Raji (cell line): Measurements from ENCODE around the gene SNED1.

ENCODE experiments used
- POLR2A ChIP-seq: IDR thresholded peaks from 2 replicates; pipeline ENCODE4 v1.6.1; 2011; ENCODE audit warnings: low read depth, low read length, control low read depth; ENCODE audit not compliant: insufficient read depth

Gene SNED1

DNA sequence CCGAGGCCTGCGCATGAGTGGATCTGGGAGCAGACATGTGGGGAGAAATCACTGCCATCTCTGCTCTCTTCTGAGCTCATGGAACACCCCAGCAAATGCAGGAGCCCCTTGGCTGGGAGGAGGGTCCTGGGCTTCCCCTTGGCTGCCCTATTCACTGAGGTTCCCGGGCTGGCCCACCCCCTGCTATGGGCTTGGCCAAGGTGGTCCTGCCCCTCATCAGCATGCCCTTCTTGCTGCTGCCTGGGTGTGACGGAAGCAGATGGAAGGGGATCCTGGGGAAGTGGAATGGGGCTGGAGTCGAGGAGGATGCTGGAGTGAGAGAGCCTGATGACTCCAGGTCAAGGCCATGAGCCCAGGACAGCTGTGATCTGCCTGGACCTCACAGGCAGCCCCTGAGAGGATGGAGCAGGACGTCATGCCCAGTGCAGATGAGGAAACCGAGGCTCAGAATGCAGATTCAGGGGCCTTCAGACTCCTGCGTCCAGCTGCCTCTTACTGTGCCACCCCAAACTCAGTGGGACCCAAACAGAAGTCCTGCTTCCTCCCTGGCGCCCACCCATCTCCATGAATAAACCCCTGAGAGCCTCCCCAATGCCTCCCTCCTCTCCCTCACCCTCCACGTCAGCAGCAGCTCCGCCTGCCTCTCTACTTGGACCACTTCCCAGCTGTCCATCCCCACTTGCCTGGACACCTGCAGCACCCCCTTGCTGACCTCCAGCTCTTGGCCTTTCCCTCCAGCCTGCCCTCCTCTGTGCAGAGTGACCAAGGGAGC is 4.0 kb downstream of the SNED1 start:
- no peak for TF ChIP-seq POLR2A

DNA sequence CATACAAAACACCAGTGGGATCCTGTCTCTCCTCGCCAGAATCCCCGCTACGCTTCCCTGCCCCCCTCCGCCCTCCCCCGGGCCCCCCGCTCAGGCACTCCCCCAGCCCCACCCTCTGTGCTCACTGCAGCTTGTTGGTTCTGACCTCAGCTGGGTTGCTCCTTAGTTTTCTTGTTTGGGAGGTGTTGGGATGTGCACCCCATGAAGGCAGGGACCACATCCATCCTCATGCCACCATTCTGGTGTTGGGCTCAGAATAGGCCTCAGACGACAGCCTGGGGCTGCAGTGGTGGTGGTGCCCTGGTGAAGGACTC is 4.6 kb downstream of the SNED1 start:
- no peak for TF ChIP-seq POLR2A

DNA sequence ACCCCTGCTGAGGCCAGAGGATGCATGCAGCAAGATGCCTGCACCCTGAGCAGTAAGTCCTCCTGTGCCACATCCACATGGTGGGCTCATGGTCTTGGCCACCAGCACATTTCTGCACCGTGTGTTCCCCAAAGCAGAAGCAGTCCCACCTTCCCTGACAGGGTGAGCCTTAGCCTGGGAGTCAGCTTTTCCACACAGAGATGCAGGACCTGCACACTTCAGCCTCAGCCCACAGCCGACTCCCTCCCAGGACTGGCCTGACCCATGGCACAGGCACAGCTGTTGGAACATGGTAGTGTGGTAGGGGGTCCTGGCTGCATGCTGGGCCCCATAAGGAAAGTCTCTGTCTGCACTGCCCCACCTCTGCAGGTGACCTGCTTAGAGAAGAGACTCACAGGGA is 5.0 kb downstream of the SNED1 start:
- TF ChIP-seq POLR2A, result no peak

DNA sequence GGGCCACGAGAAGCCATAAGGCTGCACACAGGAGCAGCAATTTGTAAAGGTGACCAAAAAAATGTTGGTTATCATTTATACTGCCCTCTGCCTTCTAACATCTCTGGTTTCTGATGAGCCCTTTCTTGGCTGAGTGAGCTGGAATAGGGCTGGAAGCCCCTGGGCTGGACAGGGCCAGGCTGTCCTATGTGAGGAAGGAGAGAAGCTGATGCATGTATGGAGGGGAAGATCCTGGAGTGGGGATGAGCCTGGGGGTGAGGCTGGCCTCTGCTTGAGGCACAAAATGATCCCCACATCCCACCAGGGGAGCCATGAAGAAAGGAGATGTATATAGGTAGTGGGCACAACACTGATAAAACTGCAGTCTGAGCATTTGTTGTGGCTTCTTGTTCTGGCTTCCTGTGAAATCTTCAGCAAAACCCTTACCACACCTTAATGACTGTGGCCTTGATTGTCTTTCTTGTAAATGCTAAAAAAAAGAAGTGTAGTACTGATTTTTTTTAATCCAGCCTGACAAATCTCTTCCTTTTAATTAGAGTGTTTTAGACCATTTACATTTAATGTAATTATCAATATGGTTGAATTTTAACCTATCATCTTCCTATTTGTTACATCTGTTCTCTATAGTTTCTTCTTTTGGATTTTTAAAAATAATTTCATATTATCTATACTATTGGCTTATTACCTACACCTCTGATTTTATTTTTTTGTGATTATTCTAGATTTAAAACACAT is 5.6 kb downstream of the SNED1 start:
- no peak for TF ChIP-seq POLR2A

DNA sequence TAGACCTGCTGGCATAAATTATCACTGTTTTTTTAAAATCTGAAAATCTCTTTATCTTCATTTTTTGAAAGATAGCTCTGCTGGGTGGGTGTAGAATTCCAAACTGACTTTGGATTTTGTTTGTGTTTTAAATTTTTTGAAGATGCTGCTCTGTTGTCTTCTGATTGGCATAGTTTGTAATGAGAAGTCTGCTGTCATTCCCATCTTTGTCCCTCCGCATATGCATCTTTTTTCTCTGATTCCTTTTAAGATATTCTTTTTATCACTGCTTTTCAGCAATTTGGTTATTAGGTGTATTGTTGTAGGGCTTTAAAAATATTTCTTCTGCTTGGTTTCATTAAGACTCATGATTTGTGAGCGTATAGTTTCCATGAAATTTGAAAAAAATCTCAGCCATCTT is 7.2 kb downstream of the SNED1 start:
- no peak for TF ChIP-seq POLR2A

DNA sequence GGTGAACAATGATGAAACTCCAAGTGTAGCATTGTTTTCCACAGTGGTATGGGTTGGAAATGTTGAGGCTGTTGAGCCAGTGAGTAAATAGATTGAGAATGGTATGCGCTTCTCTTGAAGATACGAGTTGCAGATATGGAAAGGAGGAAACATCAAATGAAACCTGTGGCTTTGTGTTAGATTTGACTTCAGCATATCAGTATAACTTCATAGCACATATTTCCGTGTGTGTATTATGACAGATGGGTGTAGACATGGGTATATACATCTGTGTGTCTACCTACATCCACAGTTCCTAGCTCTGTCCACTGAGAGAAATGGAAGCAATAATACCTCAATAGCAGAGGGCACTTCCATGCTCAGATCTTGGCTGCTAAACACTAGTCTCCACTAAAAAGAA is 8.0 kb downstream of the SNED1 start:
- no peak for TF ChIP-seq POLR2A

DNA sequence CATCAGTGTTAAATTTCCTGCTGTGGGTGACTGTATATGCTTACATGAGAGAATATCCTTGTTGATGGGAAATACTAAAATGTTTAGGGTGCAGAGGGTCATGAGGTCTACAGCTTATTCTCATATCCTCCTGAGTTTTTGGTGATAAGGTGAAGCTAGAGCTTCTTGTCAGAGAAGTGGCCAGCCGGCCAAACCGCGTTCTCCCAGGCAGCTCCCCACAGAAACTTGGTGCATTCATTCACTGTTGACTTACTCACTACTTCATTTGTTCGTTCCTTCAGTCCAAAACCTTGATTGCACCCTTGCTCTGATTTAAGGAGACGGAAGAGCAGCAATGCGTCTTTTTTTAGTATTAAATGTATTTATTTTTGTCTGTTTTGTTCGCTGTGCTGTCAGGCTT is 8.7 kb downstream of the SNED1 start:
- TF ChIP-seq POLR2A, result no peak

DNA sequence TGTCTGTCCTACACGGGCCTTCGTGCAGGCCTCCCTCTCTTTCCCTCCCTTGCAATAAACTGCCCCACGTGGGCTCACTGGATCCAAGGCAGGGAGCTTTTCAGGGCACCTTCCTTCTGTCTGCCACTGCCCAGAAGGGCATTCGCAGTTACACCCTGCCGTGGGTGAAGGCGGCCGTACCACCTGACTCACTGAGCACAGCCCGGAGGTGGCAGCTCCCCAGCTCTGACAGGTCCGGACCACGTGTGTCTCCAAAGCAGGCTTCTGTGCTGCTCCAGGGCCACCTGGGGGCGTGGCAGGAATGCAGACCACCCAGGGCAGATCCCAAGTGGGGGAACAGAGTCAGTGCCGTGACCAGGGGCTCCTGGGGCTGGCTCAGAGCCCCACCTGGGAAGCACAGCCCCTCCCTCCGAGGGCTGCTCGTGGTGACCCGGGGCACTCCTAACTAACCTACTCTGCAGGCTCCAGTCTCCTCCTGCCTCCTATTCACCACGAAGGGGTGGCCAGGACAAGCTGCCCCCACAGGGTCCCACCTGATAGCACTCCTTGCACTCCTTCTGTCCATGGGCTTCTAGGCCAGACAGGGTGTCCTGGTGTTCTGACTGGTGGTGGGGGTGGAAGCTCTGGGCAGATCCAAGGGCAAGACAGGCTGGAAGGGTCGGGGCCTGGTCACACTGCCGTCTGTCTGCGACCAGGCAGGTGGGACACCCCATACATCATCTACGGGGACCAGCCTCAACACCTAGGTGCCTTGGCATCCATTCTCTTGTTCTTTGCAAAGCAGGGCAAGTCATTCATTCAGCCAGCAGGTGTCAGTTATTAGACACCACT is 9.7 kb downstream of the SNED1 start:
- no peak for TF ChIP-seq POLR2A

DNA sequence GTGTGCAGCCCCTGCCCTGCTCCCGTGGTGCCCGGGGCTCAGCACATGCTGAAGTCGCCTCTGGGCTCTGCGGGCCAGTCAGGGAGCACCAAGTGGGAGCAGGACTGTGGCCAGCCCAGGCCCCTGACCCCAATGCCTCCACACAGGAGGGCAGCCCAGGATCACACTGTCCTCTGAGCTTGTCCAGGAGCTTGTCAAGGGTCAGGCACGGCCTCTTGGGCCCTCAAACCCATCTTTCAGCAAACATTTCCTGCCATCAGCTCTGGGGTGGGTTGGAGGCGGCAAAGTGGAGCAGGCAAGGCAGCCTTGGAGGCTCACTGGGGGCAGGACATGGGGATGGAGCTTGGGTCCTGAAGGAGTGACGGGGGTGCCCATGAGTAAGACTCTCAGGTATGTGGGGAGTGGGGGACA is 10.3 kb downstream of the SNED1 start:
- TF ChIP-seq POLR2A, result no peak

DNA sequence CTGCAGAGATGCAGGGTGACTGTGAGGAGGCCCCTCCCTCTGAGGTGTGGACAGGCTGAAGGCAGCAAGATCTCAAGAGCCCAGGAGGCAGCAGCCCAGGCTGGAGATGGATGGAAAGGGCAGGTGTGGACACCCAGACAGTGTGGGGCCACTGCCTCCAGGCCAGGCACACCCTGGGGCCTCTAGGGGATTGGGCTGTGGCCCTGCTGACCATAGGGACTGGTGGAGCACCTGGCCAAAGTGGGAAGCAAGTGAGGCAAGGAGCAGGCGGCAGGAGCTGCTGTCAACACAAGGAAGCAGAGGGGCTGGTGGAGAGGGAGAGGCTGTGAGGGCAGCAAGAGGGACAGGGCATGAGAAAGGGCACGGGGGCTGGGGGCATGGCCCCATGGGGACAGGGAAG is 10.8 kb downstream of the SNED1 start:
- no peak for TF ChIP-seq POLR2A

DNA sequence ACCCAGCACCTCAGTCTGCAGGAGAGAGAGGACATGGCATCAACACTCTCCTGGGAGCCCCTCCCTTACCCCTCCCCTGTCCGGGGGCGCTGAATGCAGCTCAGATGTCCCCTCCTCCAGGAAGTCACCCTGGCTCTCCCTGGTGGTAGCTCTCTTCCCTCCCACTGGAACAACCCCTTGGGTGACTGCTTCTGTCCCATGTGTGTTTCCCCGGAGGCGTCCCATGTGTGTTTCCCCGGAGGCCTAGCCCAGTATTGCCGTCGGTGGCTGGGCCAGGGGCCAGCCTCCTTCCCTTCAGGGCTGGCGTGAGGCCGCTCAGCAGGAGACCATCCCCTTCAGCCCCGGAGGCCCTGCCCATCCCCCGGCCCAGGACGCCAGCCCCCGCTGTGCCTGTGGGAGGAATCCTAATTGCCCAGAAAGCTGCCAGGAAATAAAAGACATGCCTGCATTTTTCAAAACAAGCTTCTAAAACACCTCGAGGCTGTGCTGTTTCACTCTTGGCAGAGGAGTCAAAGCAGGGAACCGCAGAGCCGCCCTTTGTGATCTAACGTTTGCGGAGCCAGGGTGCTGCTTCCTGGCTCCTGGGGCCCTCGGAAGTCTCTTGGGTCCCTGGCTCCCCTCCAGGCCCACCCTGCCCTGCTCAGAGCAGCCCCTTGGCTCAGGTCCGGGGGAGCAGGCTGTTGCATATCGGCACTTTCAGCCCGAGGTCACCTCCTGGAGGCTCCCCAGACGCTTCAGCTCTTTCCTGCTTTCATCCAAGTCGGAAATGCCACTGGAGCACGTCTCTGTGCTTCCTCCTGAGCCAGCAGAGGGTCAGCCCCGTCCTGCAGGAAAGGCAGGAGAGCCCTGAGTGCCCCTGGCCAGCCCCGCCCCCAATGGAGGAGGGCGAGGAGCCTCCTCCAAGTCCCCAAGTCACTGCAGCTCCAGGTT is 11.4 kb downstream of the SNED1 start:
- TF ChIP-seq POLR2A, result no peak

DNA sequence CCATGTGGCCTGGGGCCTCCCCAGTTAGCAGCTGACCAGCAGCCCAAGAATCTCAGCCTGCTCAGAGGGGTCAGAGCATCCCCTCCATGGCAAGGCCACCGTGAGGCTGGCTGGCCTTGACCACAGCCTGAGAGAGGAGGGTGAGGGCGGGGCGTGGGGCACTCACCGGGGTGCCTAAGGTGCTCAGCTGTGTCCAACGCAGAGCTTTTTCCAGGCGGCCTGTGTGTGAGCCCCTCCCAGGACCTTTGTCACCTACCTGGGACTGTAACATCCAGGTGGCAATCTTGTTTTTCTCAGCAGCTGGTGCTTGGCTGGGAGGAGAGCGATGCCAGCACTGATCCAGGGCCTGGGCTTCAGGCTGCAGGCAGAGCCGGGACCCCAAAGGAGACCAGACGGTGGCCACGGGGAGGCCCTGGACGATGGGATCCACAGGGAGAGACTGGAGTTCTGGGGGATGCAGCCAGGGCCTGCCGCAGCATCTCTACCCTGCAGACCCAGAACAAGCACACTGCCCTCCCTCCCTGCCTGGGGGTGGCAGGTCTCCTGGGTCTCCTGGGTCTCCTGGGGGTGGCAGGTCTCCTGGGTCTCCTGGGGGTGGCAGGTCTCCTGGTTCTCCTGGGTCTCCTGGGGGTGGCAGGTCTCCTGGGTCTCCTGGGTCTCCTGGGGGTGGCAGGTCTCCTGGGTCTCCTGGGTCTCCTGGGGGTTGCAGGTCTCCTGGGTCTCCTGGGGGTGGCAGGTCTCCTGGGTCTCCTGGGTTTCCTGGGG is 12.3 kb downstream of the SNED1 start:
- TF ChIP-seq POLR2A, result no peak

DNA sequence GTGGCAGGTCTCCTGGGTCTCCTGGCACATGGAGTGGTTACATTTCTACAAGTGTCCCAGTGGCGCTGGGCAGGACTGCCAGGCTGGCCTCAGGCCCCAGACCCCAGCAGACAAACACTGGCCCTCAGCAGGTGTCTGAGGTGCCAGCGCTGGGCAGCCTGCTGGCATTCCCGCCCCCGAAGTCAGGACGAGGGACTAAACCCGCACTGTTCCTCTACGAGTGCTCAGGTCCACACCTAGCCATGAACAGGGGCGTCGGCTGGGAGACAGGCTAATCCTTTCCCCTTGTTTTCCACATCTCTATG is 12.8 kb downstream of the SNED1 start:
- TF ChIP-seq POLR2A, result no peak

DNA sequence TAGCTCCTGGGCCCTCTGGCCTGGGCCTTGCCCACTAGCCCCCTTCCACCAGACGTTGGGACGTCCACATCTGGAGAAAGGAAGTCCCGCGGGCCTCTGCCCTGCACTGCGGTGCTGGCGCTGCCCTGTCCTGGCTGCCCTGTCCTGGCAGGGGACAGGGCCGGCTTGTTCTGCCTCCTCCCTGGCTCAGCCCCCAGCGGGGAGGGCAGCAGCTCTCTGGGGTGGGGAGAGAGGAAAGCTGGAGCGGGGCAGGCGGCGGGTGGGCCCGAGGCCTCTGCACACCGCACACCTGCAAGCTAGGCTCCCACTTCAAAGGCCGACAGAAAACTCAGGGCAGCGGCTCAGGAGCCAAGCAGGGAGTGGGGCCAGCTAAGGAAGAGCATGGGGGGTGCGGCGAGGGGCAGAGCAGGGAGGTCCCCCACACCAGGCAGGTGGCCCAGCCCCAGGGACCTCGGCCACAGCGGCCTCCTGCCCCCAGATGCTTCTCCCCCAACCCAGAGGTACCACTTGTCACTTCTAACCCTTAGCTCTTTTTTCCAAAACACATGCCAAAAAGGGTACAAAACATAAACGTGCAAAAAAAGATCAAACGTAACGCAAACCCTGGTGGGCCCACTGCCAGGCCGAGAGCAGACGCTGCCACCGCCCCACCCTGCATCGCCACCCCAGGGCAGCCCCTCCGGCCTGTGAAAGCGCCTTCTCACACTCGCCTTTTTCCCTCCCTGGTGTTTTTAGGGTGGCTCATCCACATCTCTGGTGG is 13.5 kb downstream of the SNED1 start:
- TF ChIP-seq POLR2A, result no peak
